NK-92 treated with Interleukin-12 subunit alpha and Interleukin-12 subunit beta, amount 100 ng/mL, for 24 hours (cell line): ENCODE measurements around the gene PDYN.
"Not testable (repeated sequence)": the region's sequence is repeated elsewhere in the genome, so short reads cannot be mapped to it uniquely, and the experiment has no call there.

Source experiments
- DNase-seq: peaks from one replicate; lab custom pipeline; 2025; lab: John Stamatoyannopoulos, UW

The PDYN gene

DNA sequence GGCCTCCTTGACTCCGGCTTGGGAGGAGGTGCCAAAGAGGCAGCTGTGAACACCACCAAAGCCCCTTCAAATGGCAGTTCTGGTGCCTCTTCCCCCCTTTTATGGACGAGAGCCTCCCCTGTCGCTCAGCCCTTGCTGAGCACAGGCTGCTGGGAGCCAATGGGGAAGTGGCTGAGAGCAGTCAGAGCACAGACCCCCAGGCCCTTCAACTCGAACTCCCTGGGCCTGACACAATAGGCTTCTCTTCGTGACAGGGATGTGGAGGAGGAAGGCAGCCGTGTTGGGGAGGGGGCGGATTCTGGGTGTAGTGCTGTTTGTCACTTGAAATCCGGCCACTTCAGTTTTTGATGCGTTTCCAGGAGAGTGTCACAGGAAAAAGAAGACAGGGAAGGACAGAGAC lies at the start of gene PDYN:
Gene PDYN (minus strand): TSS at position 73 of the 400 bp plus-strand sequence. CDS start 10,974 bp downstream, outside the sequence.
- DNase-seq, result no peak

- no peak for DNase-seq
Observed at GRCh38 chr20:2042400-2042799, 48.5 kb upstream of the PDYN start.

- no peak for DNase-seq
Observed at GRCh38 chr20:2038161-2038560, 44.3 kb upstream of the PDYN start.

- no peak for DNase-seq
Observed at GRCh38 chr20:2037296-2037914, 43.5 kb upstream of the PDYN start.

- not testable (repeated sequence) for DNase-seq
Observed at GRCh38 chr20:2036357-2036756, 42.5 kb upstream of the PDYN start.

DNA sequence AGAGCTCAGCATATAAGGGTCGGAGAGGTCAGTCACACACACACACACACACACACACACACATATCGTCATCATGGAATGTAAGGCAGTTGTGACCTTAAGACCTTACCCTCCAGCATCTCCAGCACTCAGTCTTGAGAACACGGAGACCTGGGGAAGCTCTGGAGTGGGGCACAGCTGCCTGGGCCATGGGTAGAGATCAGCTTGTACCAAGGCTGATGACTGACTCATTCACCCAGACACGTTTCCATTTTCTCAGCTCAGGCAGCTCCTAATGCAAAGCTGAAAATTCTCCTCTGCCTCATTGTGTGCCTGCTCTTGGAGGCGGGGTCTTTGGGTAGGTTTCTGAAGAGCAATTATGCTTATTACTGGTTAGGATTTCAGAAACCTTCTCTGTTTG lies 38.3 kb upstream of the PDYN start:
- no peak for DNase-seq

GRCh38 chr20:2026514-2026913 lies 32.7 kb upstream of the PDYN start:
- DNase-seq, result no peak

DNA sequence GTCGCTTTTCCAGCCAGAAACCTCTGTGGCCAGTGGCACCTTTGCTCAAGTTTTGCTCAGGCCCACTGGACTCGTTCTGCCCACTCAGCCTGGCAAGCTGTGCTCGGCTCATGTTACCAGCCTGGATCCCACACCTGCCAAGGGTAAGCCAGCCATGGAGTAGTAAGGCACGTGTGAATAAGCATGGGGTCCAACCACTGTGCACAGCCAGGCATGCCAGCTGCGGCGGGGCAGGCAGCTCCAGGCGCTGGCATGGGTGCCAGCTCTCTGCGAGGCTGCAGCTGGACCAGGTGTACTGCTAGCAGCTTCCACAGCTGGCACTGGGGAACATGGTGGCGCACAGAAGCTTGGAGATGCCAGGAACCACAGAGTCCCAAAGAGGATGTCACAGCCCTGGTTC lies 32.1 kb upstream of the PDYN start:
- no peak for DNase-seq

DNA sequence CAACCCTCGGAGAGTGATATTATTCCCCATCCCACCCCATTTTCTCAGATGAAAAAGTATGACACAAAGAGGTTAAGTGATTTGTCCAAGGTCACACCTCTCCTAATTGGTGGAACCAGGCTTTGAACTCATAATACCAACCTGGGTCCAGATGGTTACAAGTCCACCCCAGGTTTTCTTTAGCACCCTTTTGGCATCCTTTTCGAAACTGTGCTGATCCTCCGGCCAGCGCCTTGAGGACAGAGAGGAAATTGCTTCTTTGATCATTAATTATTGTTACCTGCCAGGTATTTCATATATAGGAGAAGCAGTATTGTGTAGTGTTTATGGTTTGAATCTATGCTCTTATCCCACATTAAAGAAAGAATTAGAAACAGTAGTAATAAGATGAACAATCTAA lies 29.3 kb upstream of the PDYN start:
- DNase-seq, result no peak

GRCh38 chr20:2022163-2022562 lies 28.3 kb upstream of the PDYN start:
- DNase-seq, result peak; percentile 55

- DNase-seq, result no peak
Observed at GRCh38 chr20:2010533-2010932, 16.7 kb upstream of the PDYN start.

DNA sequence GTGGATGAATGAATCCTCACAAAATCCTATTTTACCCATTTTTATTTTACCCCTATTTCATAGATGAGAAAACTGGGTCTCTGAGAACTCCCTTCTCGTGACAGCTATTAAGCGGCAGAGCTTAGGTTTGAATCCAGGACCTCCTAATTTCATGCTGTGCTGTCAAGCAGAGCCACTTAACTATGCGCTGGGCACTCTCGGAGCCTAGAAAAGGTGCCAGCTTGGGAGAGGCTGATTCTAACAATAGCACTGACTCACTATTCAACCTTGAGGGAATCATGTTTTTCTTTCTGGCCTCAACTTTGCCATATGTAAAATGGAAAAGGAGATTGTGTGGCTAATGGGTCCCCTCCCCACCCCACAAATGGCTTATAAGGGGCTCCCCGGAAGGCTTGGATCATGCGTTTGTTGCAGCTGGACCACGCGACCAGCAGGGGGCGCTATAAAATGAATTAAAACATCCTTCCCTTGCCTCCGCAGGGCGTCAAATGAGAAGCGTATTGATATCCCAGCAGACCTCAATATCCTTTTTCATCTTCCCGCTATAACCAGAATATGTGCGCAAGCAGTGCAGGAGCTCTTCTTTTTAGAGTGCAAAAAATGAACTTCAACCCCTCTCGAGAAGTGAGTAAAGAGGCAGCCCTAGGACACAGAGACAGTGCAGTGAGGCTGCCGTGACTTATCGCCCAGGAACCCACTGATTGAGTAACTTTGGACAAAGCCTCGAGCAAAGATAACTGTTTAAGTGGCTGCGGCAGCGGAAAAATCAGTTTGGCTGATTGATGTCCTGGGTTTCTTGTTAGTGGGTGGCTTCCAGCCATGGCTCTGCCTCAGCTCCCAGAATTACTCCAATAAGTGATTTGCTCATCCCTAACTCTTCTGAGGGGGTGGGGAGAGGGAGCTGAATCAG lies 12.8 kb upstream of the PDYN start:
- peak; percentile 26 for DNase-seq

DNA sequence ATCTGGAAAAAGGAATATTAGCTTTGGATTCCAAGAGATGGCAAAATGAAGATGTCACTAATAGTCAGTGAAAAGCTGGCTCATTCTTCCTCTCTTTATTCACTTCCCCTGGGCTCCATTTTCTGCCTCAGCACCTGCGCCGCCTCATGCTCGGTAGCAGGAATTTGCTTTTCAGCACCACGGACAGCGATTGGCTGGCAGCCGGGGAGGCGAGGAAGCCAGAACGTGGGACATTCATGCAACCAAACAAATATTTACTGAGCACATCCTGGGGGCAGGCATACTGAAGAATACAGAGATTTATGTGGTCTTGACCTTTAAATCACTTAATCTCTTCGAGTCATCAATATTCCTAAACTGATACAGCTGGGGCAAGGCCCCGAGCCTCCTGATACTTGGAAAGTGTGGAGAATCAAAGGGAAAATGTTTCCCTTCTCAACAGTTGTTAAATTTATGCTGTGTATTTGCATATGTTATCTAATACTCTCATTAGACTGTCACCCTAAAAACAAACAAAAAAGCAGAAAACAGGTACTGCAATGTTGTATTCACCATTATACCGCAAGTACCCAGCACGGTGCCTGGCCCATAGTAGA lies 12.1 kb upstream of the PDYN start:
- no peak for DNase-seq

- DNase-seq, result no peak
Observed at GRCh38 chr20:2005359-2005758, 11.5 kb upstream of the PDYN start.

GRCh38 chr20:2004171-2004570 lies 10.3 kb upstream of the PDYN start:
- DNase-seq, result no peak

GRCh38 chr20:2002365-2002764 lies 8.5 kb upstream of the PDYN start:
- no peak for DNase-seq

GRCh38 chr20:2001119-2001518 lies 7.3 kb upstream of the PDYN start:
- DNase-seq, result no peak

- no peak for DNase-seq
Observed at GRCh38 chr20:2000285-2000684, 6.4 kb upstream of the PDYN start.

DNA sequence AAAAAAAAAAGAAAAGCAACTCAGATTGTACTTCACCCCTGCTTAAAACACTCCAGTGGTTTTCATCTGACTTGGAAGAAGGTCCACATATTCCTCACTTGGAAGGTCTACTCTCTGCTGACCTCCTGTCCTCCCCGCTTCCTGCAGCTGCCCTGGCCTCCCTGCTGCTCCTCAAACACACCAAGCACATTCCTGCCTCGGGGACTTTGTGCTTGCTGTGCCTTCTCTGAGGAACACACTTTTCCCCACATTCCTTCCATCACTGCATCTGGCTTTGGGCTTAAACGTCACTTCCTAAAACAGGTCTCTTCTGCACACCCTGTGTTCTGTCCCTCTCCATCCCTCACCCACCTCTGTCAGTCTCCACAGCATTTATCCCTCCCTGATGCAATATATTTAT lies 4.9 kb upstream of the PDYN start:
- DNase-seq, result no peak

DNA sequence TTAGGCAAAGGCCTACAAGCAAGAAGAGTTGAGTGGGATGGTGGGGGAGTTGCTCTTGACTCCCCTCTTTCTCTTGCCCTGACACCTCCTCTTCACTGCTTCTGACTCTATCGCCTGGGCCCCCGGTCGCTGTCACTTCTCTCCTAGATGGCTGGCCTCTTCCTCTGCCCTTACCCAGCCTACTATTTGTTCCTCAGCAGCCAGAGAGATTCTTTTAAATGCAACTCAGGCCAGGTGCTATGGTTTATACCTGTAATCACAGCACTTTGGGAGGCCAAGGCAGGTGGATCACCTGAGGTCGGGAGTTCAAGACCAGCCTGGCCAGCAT lies 4.3 kb upstream of the PDYN start:
- no peak for DNase-seq

DNA sequence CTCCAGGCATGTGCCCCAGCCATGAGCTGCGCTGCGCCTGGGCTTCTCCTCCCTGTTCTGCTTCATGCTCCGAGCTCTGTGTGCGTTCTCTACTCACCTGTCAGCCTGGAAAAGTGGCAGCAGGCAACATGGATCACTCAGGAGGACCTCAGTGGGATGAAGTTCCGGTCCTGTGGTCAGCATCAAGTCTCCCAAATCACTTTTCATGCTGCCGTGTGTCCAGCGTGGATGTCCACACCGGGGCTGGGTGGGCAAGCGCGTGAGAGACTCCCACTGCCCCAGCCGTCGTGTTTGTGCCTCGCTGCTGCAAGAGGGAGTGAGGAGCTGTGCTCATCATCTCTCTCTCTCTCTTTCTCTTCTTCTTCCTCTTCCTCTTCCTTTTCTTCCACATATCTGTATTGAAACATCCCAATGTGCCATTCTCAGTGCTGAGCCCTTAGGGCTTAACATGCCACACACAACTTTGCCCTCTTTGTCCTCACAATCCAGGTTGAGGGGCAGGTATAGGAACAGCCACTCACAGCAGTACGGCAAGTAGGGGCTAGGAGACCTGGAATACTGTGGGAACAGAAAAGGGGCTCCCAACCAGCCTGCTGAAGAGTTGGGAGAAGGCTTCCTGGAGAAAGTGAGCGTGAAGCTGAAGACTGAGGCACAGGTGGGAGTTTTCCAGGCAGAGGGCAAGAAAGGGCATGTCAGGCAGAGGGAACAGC lies 3.8 kb upstream of the PDYN start:
- no peak for DNase-seq

DNA sequence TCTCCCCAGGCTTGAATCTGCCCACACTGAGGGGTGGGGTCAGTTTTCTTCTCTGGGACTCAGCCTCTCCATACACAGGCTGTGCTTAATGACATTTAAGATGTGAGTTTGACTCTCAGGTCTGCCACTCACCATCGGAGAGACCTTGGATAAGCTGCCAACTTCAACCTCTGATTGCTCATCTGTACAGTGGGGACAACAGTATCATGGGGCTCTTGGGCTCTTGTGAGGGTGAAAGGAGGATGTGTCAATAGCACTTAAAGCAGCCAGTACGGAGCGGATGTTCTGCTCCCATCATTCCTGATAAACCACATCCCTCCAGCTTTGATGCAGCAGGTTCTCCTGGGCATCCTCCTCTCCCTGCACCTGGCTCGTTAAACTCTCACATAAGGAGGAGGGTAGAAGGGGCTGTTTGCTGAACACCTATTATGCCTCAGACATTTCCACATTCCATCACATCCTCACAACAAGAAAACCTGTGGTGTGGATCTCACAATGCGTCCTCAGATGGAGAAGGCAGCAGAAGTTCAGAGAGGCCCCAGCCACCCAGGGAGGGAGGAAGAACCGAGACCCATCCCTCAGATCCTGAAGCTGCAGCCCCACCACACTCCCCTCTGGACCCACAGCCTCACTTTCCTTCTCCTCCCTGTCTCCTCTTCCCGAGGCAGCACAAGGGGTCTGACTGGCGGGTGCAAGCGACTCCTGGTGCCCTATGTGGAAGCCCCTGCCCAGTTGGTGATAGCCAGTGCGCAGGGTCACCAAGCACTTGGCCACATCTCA lies 1.9 kb upstream of the PDYN start:
- no peak for DNase-seq
